Epithelial cell of proximal tubule (primary cell): ENCODE results near the gene ARHGEF3. TPM values are rescaled to one million over a fixed set of nuclear protein-coding genes. Genes with fewer than 3 reads are reported as not detected.

ENCODE experiments used
- DNase-seq: peaks from one replicate; pipeline ENCODE4 v3.0.0-alpha.2; 2011; ENCODE audit warnings: low read depth
- H3K4me3 ChIP-seq: 2 replicates; pipeline ENCODE4 v1.5.1; 2011; ENCODE audit warnings: low read depth, mild to moderate bottlenecking, low read length
- CTCF ChIP-seq: conservative IDR thresholded peaks from 2 replicates; pipeline ENCODE4 v1.5.1; 2012; ENCODE audit warnings: low read depth, mild to moderate bottlenecking, low read length
- total RNA-seq: library from RNA; depleted of rRNA; stranded (reverse); fragments of >200 nt; gene quantifications from 2 replicates; pipeline ENCODE4 v1.2.3, GENCODE V29; 2015

The ARHGEF3 gene
- total RNA-seq, 1 donor from 2014 or later, result 6.5 TPM

- no peak overlapping the region for H3K4me3 ChIP-seq
- peak; percentile 86 for DNase-seq
- TF ChIP-seq CTCF, result no peak
Measured at GRCh38 chr3:56837196-56837955, 35.6 kb upstream of the ARHGEF3 start.

DNA sequence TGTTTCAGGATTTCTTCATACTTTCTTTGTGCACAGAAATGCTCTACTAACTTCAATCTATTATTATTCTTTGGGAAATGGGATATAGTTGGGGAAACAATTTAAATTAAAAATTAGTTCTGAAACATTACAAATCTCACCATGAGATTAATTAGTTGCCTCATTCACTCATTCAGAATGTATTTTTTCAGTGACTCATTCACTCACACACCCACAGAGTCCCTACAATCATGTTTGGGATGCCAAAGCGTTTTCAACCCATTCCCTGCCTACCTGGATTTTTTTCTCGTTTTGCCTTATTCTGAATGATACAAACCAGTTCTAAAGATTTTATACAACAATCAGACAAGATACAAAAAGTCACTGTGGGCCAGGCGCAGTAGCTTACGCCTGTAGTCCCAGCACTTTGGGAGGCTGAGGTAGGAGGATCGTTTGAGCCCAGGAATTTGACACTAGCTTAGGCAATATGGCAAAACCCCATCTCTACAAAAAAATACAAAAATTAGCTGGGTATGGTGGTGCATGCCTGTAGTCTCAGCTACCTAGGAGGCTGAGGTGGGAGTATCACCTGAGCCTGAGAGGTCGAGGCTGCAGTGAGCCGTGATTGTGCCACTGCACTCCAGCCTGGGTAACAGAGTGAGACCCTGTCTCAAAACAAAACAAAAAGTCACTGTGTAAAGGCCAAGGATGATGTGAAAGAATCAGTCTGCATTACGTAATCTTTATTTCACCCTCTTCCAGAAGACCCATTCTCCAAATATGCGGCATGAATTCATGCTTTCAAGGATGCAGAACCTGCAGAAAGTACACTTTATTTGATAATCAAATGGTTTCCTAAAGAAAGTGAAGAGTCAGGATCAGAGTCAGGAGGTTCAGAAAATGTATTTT, 34.8 kb upstream of the ARHGEF3 start:
- H3K4me3 ChIP-seq, result no peak overlapping the region
- no peak for TF ChIP-seq CTCF
- DNase-seq, result no peak

DNA sequence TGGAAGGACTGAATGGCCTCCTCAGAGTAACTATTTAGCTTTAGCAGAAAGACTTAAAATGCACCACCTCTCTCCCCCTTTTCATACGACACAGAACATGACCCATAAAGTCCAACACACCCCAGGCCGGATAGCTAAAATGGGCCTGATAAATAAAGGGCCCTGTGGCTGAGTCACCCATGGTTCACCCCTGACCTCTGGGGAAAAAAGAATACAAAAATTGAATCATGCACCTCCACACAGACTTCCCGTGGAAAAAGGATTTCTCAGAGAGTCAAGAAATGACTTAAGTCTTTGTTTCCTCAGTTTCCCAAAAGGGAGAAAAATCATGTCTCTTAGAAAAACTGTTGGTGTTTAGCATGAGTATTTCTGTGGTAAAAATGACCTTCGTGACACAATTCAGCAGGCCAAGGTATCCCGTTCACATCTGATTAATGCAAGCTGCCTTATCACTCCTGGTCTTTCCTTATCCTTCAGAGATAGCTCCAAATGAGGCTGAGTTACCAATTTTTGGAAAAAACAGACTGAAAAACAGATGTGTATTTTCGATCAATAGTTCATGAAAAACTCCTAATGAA, 34.0 kb upstream of the ARHGEF3 start:
- DNase-seq, result no peak
- H3K4me3 ChIP-seq, result no peak overlapping the region
- TF ChIP-seq CTCF, result no peak

- no peak for TF ChIP-seq CTCF
- no peak for DNase-seq
Measured at GRCh38 chr3:56833536-56833935, 31.8 kb upstream of the ARHGEF3 start.

DNA sequence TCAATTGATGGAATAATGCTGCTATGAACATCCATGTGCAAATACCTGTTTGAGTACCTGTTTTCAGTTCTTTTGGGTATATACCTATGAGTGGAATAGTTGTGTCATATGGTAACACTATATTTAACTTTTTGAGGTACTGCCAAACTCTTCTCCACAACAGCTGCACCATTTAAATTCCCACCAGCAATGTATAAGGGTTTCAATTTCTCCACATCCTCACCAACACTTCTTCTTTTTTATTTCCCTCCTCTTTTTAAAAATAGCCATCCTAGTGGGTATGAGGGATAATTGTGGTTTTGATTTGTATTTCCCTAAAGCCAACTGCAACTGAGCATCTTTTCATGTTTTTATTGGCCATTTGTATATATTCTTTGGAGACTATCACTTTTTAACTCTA, 31.3 kb upstream of the ARHGEF3 start:
- no peak for DNase-seq
- TF ChIP-seq CTCF, result no peak
- no peak overlapping the region for H3K4me3 ChIP-seq

More at GRCh38 chr3:56833536-56833935, 31.8 kb upstream of the ARHGEF3 start:
- H3K4me3 ChIP-seq, result no peak overlapping the region

DNA sequence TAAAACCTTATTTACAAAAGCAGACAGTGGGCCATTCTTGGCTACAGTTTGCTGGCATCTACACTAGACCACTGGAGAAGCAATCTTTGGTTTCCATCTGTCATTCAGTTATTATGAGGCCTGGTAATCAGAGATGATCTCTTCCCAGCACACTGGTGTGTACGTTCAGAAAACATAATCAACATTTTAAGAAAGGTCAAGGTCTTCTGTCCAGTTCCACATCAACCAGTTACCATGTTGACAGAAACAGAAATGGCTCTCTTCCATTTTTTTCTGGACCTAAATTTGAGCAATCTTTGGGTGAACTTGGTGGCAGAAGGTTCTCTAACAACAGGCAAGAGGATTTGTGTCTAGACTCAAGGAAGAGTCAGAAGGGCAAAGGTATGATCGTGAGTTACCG, 29.8 kb upstream of the ARHGEF3 start:
- TF ChIP-seq CTCF, result no peak
- DNase-seq, result no peak
- no peak overlapping the region for H3K4me3 ChIP-seq
